OCI-LY7 (cell line): ENCODE results near the gene KRTAP7-1.

ENCODE experiments used
- EZH2phosphoT487 ChIP-seq: fragments of 200-600 bp; sonication (generic); IDR thresholded peaks from 2 replicates; pipeline ENCODE4 v1.6.1; 2018; ENCODE audit warnings: low read depth, borderline replicate concordance, mild to moderate bottlenecking, mixed run types, antibody characterized with exemption, low read length, moderate library complexity, mixed read lengths
- TF ChIP-seq, protein P1 (sequence below): fragments of 200-600 bp; sonication (generic); conservative IDR thresholded peaks from 2 replicates; pipeline ENCODE4 v1.5.1; 2014; ENCODE audit warnings: mild to moderate bottlenecking, antibody characterized with exemption, low read length, moderate library complexity, mixed read lengths

DNA sequence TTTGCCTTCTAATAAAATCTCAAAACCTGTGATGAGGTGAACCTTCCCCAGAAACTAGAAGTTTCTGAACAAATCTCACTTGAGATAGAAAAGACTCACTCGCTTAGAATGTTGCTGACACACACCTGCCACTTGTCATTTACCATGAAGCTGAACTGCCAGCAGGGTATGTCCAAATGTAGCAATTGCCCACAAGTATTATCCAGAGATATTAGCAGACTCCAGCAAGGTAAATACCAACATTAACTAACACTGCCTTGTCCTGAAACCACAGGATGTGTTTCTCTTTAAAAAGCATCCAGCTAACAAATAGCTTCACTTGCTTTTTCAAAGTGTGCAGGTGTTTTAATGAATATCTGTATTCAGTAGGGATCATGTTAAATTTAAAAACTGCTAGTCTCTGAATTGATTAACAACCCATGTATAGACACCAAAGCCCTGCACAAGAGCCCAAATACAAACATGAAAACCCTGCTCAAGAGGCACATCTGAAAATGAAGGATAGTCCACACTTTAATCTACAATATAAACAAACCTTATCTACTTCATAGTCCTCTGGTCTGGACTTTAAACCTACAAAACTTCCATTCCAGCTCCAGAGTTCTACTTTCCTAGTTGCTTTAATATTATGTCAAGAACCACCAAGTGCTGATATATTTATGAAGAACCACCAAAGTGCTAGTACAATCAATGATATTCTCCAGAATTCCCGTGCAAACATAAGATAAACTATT, 35.8 kb downstream of the KRTAP7-1 start:
- TF ChIP-seq, protein P1, sequence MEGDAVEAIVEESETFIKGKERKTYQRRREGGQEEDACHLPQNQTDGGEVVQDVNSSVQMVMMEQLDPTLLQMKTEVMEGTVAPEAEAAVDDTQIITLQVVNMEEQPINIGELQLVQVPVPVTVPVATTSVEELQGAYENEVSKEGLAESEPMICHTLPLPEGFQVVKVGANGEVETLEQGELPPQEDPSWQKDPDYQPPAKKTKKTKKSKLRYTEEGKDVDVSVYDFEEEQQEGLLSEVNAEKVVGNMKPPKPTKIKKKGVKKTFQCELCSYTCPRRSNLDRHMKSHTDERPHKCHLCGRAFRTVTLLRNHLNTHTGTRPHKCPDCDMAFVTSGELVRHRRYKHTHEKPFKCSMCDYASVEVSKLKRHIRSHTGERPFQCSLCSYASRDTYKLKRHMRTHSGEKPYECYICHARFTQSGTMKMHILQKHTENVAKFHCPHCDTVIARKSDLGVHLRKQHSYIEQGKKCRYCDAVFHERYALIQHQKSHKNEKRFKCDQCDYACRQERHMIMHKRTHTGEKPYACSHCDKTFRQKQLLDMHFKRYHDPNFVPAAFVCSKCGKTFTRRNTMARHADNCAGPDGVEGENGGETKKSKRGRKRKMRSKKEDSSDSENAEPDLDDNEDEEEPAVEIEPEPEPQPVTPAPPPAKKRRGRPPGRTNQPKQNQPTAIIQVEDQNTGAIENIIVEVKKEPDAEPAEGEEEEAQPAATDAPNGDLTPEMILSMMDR: no peak
- no peak for TF ChIP-seq EZH2phosphoT487
